Hepatocyte (in vitro differentiated cells): ENCODE results near the gene NFIA.

Source experiments
- CTCF ChIP-seq: fragments of 200-600 bp; sonication (generic); IDR thresholded peaks from 2 replicates; pipeline ENCODE4 v1.5.1; 2016; ENCODE audit warnings: antibody characterized with exemption, mild to moderate bottlenecking; ENCODE audit not compliant: poor library complexity
- EZH2 ChIP-seq: fragments of 200-600 bp; sonication (generic); IDR thresholded peaks from 2 replicates; pipeline ENCODE4 v1.6.1; 2016; ENCODE audit warnings: antibody characterized with exemption, mild to moderate bottlenecking, borderline replicate concordance
- EZH2phosphoT487 ChIP-seq: fragments of 200-600 bp; sonication (generic); IDR thresholded peaks from one replicate; pipeline ENCODE4 v1.6.1; 2018; ENCODE audit warnings: antibody characterized with exemption, mild to moderate bottlenecking, low read depth, moderate library complexity; ENCODE audit not compliant: unreplicated experiment, severe bottlenecking

GRCh38 chr1:61389194-61389925 lies 307.0 kb downstream of the NFIA start:
- TF ChIP-seq CTCF (no peak), EZH2 (no peak), EZH2phosphoT487 (no peak)
